Duodenal mucosa (tissue), 2 donors: ENCODE measurements around the gene RASSF1.

Source experiments
- H3K27ac ChIP-seq: one replicate; pipeline ENCODE4 v1.7.0; 2013; ENCODE audit warnings: low read depth, low read length
- H3K27me3 ChIP-seq, 2 donors: one replicate each; pipeline ENCODE4 v1.7.0; 2013; ENCODE audit warnings: low read length in 2 of 2, control low read depth in 1 of 2; ENCODE audit not compliant: insufficient read depth in 2 of 2, control insufficient read depth in 1 of 2
- H3K36me3 ChIP-seq, 2 donors: one replicate each; pipeline ENCODE4 v1.7.0; 2013; ENCODE audit warnings: low read length in 2 of 2, control low read depth in 1 of 2; ENCODE audit not compliant: insufficient read depth in 2 of 2, control insufficient read depth in 1 of 2
- H3K4me1 ChIP-seq, 2 donors: one replicate each; pipeline ENCODE4 v1.7.0; 2013; ENCODE audit warnings: low read length in 2 of 2, control low read depth in 1 of 2; ENCODE audit not compliant: insufficient read depth in 2 of 2, control insufficient read depth in 1 of 2
- H3K4me3 ChIP-seq, 2 donors: one replicate each; pipeline ENCODE4 v1.7.0; 2013; ENCODE audit warnings: low read length in 2 of 2, low read depth in 1 of 2
- H3K9ac ChIP-seq, 2 donors: one replicate each; pipeline ENCODE4 v1.7.0; 2013; ENCODE audit warnings: low read length in 2 of 2, low read depth in 1 of 2
- H3K9me3 ChIP-seq, 2 donors: one replicate each; pipeline ENCODE4 v1.7.0; 2013; ENCODE audit warnings: low read length in 2 of 2, control low read depth in 1 of 2; ENCODE audit not compliant: control insufficient read depth in 1 of 2

RASSF1 gene

DNA sequence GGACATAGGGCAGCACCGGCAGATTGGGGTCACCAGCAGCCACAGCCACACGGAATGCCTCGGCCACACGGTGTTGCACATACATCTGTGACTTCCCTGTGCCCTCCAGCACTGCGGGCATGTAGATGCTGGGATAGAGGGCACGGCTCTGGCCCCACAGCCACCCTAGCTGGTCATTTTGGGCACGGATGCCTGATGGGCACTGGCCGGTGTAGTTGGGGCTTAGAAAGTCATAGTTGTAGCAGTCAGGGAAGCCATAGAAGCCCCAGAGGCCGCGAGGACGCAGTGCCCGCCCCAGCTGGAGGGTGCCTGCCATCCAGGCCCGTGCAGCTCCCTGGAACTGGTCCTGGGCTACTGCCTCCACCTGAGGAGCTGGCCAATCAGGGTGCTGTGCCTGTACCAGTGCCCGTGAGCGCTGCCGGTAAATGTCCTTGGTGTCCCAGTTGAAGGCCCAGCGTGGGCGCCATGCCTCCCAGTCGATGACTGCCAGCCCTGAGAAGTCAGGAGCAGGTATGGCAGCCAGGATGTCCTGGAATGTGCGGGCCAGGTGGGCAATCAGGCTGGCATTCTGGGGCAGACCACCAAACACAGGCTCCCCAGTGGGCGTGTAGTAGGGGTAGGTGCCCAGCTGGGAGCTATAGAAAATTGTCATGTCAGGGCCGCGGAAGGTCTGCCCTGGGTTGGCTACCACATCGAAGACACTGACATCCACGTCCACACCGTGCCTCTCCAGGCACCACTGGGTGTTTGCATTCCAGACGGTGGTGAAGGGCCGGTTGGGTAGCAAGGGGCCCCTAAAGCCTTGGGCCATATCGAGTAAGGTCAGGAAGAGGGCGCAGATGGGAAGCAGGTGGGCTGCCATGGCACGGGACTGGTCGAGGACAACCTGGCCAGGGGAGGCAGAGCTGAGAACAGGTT is 38.3 kb downstream of the RASSF1 start:
- Histone ChIP-seq H3K36me3 (no peaks in the 10 kb centered on the region), H3K4me3 (peak overlapping the region; percentile 35 to 36), H3K9me3 (no peaks in the 10 kb centered on the region), H3K4me1 (peaks cover 31 to 38% of the 10 kb centered on the region in 2 donors), H3K9ac (peak overlapping the region in 1 of 2 donors; percentile 32), H3K27me3 (no peaks in the 10 kb centered on the region), H3K27ac (peak overlapping the region; percentile 62)

DNA sequence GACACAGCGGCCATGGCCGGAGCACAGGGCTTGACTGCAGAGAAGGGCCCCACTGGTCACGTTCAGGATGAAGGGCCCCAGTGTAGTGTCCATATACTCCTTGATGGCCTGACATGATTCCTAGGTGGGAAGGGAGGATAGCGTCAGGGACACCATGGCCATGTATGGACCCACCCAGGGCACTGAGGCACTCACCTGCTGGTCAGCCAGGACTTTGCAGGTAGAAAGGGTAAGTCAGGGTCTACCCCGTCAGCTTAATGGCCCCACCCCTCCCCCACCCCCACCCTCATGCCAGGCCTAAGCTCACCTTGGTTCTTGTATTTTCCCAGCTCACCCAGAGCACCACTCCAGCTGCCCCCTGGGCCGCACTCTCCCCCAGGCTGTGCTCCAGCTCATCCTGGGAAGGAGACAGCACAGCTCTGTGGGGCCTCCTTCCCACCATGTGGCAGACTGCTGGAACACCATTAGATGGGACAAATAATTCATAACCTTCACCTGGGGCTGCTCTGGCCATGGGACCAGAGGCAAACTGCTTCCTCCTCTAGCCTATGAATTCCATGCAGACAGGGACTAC is 39.9 kb downstream of the RASSF1 start:
- peak overlapping the region; percentile 75 to 76 for H3K9ac ChIP-seq
- H3K4me1 ChIP-seq: peaks cover 31 to 39% of the 10 kb centered on the region in 2 donors
- no peaks in the 10 kb centered on the region for H3K27me3 ChIP-seq
- H3K27ac ChIP-seq: peak overlapping the region; percentile 85
- no peaks in the 10 kb centered on the region for H3K9me3 ChIP-seq
- H3K4me3 ChIP-seq: peak overlapping the region; percentile 62 to 74
- H3K36me3 ChIP-seq: no peaks in the 10 kb centered on the region

DNA sequence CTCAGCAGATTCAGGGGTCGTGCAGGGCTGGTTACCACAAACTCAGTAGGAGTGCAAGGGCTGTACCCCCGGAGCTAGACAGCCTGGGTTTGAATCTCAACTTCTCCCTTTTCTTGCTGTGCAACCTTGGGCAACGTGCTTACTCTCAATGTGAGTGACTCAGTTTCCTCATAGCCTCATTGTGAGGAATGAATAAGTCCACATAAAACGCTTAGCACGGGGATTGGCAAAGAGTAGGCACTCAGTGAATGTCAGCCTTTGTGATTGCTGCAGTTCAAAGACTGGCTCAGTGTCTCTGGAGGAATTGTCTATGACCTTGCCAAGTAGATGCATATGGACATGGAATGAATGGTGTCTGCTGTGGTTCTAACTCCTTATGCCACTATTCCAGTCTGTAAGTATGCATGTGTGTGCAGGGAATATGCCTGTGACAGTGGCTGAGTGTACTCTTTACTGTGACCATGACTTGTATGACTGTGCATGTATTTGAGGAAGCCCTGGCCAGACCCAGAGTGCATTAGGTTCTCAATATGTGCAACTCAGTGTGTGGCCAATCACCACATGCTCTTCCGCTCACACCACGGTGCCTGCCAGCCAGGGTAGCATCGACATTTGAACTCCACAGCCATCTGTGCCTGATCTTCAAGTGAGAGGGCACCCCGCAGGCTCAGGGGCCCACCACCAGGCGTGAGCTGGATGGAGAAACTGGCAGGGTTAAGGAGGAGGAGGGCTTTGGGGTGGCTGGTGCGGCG is 40.5 kb downstream of the RASSF1 start:
- Histone ChIP-seq H3K27ac (peak overlapping the region; percentile 85), H3K36me3 (no peaks in the 10 kb centered on the region), H3K4me1 (peaks cover 31 to 39% of the 10 kb centered on the region in 2 donors), H3K9me3 (no peaks in the 10 kb centered on the region), H3K9ac (peak overlapping the region; percentile 75 to 76), H3K27me3 (no peaks in the 10 kb centered on the region), H3K4me3 (peak overlapping the region; percentile 62 to 74)

DNA sequence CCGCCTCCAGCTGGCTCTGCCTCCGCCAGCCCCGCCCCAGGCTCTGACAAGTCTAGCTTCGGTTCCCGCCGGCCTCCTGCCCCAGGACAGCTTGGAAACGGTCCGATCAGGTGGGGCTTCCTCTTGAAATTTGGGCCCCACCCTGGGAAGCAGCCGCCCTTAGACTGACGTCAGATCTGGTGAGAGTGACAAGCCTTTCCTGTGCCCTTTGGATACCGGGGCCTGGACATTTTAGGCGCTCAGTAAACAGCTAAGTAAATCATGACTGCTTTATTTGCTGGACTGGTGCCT is 41.1 kb downstream of the RASSF1 start:
- peak overlapping the region; percentile 62 to 74 for H3K4me3 ChIP-seq
- no peaks in the 10 kb centered on the region for H3K9me3 ChIP-seq
- H3K36me3 ChIP-seq: no peaks in the 10 kb centered on the region
- H3K27me3 ChIP-seq: no peaks in the 10 kb centered on the region
- peak overlapping the region; percentile 85 for H3K27ac ChIP-seq
- peaks cover 31 to 39% of the 10 kb centered on the region in 2 donors for H3K4me1 ChIP-seq
- H3K9ac ChIP-seq: peak overlapping the region; percentile 75 to 76

DNA sequence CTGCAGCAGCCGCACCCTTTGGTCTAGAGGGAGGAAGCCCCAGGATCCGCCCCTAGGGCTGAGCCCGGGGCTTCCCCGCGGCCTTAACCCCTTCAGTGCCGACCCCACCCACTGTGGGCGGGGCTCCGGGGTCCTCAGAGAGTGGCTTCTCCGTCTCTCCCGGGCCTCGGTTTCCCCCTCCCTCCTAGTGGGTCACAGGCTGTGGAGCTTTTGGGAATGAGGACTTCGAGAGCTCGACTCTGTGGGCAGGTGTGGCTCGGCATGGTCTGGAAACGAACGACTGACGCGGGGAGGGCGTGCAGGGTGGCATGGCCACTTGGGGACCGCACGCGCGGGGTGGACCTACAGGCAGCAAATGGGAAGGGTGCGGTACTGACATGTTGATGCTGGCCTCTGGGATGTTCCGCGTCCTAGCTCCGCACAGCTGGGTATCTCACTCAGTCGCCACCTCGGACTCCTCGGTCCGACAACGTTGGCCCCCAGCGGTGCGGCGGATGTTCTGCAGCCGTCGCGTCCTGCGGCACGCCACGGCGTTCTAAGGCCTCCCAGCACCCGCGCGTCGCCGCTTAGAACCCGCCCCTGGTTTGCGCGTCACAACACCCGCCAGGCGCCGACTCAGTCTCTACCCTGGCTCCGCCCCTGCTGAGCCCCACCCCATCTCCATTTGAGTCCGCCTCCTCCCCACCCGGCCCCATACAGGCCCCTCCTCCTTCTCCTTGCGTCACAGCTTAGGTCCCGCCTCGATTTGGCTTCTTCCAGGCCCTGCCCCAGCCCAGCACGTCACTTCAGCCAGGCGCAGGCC is 41.6 kb downstream of the RASSF1 start, which contains the start of the genes HYAL3 and NAA80:
Gene HYAL3 (minus strand): TSS at position 570 of the 802 bp plus-strand sequence. CDS start 3,803 bp downstream, outside the sequence.
Gene NAA80 (minus strand): TSS at position 570 of the 802 bp plus-strand sequence. CDS start 1,942 bp downstream, outside the sequence.
- peaks cover 31 to 39% of the 10 kb centered on the region in 2 donors for H3K4me1 ChIP-seq

DNA sequence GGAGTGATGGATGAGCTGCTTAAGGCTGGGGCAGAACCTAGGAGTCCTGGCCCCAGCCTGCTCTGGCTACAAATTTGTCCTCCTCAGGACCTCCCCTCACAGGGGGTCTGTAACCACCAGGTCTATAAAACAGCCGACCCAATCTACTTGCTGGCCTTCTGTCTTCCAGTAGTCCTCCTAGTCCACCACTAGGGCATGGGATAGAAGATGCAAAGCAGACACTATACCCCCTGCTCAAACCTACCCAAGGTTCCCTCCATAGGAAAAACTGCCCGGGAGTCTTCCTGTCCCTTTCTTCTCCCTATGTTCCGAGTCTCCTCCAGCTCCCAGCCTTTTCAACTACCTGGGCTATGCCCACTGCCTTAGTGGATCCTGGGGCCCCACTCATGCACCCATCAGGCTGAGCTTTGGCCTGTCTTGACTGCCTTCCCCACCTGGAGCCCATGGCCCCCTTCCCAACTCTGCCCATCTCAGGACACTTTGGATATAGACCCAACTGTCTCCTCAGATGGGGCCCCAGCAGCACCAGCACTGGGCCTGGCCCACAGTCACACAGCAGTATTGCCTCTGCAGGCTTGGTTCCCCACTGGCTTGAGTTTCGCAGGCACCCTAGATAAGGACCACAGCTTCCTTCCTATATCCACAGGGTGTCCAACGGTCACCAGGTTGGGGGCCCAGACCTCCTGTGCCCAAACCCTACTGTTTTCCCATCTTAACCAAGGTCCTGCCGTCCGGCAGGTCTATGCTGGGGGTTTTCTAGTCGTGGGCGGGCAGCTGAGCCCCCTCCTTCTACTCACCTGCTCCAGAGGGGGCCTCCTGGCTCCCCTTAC is 42.5 kb downstream of the RASSF1 start:
- peaks cover 28 to 39% of the 10 kb centered on the region in 2 donors for H3K4me1 ChIP-seq
- H3K27me3 ChIP-seq: no peaks in the 10 kb centered on the region
- H3K9ac ChIP-seq: peak overlapping the region; percentile 89 to 97
- peak overlapping the region; percentile 93 for H3K27ac ChIP-seq
- H3K4me3 ChIP-seq: peak overlapping the region; percentile 87 to 93
- H3K9me3 ChIP-seq: no peaks in the 10 kb centered on the region
- no peaks in the 10 kb centered on the region for H3K36me3 ChIP-seq

More for the DNA sequence above, 41.6 kb downstream of the RASSF1 start, which contains the start of the genes HYAL3 and NAA80:
- H3K9ac ChIP-seq: peak within 1 kb of the TSS; percentile 89 to 97
- H3K9me3 ChIP-seq: no peaks in the 10 kb centered on the region
- H3K27me3 ChIP-seq: no peaks in the 10 kb centered on the region
- H3K27ac ChIP-seq: peak within 1 kb of the TSS; percentile 93
- H3K4me3 ChIP-seq: peak within 1 kb of the TSS; percentile 87 to 93
- H3K36me3 ChIP-seq: no peaks in the 10 kb centered on the region

DNA sequence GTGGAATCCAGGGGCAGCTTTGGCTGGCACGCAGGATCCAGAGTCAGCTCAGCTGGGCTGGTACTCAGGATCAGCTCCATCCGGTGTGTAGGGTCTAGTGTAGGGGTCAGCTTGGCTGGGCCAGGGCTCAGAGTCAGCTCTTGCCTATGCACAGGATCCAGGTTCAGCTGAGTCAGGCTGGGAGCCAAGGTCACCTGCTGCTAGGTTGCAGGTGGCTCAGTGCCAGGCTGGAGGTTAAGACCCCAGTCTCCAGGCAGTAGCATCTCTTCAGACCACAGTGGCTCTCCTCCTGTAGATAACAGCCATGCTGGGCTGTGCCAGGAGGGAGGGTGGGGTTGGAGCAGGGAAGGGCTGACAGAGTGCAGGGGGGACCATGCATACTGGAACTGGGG is 43.3 kb downstream of the RASSF1 start:
- Histone ChIP-seq H3K27ac (no peak overlapping the region), H3K4me1 (peaks cover 32 to 38% of the 10 kb centered on the region in 2 donors), H3K36me3 (no peaks in the 10 kb centered on the region)

DNA sequence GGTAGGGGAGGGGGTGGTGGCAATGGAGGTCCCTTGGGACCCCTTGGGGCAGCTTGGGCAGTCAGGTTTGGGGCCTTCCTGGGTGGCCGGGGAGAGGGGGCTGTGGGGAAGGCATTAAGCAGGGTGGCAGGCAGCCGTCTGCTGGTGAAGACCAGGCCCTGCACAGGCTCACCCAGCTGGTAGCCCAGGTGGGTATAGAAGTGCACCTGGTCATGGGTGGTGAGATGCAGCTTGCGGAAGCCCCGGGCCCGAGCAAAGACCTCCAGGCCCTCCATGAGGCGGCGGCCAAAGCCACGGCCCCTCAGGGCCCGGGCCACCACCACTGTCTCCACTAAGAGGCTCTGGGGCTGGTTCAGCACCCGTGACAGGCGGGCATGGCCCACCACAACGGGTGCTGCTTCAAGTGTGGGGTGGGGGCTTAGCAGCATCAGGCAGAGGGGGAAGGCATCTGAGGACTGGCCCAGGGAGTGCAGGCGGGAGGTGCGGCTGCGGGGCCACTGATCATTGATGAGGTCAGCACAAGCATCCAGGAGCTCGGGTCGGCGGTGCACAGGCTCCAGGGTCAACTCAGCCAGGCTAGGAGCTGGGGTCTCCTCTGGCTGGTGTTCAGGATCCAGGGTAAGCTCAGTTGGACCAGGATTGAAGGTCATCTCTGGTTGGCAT is 43.8 kb downstream of the RASSF1 start:
- Histone ChIP-seq H3K4me3 (no peak overlapping the region), H3K27ac (no peak overlapping the region), H3K4me1 (peaks cover 32 to 38% of the 10 kb centered on the region in 2 donors), H3K27me3 (no peaks in the 10 kb centered on the region), H3K36me3 (no peaks in the 10 kb centered on the region), H3K9ac (no peak overlapping the region), H3K9me3 (no peaks in the 10 kb centered on the region)

More for the DNA sequence above, 43.3 kb downstream of the RASSF1 start:
- H3K27me3 ChIP-seq: no peaks in the 10 kb centered on the region
- no peak overlapping the region for H3K4me3 ChIP-seq
- no peaks in the 10 kb centered on the region for H3K9me3 ChIP-seq
- no peak overlapping the region for H3K9ac ChIP-seq
